Activated T-helper 9 cell treated with anti-CD3 and anti-CD28 coated beads, Interleukin-2, amount 50 U/mL, for 16 hours (primary cell): ENCODE data around the gene PPP3R1.

Source experiments
- DNase-seq: peaks from one replicate; pipeline ENCODE4 v3.0.0-alpha.2; 2020; ENCODE audit warnings: low read depth

The PPP3R1 gene

DNA sequence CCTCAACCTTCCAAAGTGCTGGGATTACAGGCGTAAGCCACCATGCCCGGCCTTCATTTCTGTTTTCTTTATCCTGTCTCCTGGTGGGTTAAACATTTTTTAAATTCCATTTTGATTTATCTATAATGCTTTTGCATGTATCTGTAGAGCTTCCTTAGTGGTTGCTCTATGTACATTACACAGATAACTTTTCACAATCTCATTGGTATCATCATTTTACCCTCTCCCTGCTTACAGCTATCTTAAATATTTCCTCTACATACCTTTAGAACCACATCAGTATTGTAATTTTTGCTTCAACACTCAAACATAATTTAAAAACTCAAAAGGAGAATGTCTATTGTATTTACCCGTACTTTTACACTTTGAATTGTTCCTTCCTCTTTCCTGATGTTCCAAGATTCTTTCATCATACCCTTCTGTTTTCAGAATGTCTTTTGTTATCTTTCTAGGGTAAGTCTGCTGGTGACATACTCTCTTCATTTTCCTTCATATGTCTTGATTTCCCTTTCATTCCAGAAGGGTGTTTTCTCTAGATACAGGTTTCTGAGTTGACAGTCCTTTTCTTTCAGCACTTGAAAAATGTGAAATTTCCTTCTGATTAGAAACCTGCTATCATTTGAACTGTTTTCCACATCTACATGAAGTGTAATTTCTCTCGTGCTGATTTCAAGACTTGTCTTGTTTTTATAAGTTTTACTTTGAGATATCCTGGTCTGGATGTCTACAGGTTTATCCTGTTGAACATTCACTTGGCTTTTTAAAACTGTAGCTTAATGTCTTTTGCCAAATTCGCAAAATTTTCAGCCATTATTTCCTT is 21.9 kb downstream of the PPP3R1 start:
- DNase-seq: no peak

- DNase-seq: no peak
These were observed 25.5 kb downstream of the PPP3R1 start for GRCh38 chr2:68226794-68227193.

DNA sequence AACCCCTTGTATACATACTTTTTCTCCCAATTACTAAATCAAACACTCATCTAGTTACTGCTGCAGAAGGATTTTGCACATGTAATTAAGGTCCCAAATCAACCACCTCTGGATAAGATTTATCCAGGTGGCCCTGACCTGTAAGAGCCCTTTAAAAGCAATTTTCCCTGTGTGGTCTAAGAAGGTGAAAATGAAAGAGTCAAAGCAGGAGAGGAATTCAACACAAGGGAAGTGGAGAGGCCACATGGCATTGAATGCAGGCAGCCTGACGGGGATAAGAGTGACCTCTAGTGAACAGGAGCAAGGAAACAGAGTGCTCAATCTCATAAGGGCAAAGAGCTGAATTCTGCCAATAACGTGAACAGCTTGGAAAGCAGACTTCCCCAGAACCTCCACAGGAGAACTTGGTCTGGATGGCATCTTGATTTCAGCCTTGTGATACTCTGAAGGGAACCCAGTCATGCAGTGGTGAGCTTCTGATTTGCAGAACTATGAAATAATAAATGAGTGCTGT is 27.2 kb downstream of the PPP3R1 start:
- DNase-seq: no peak

GRCh38 chr2:68223419-68223818 is 28.9 kb downstream of the PPP3R1 start:
- no peak for DNase-seq

GRCh38 chr2:68222287-68222686 is 30.0 kb downstream of the PPP3R1 start:
- no peak for DNase-seq

DNA sequence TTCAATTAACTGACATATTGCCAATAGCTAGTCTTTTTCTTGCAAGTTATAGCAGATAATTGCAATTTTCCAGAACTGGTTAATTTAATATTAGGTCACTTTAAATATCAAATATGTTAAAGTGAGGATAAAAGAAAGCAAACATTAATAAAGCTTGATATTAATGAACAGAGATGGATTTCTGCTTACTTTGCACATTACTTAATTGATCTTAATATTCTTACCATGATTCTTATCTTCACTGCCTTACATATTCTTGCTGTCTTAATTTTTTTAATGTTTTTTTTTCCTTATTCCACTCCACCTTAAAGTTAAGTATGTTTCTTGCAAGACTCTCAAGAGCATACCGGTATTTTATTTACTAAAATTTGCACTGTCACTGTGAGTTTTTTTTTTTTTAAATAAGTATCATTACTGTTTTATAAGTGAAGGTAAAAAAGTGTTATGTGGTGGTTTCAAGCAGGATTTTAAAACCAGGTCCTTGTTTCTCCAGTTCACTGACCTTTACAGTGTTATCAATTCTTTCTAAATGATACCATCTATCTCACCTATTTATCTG is 33.9 kb downstream of the PPP3R1 start:
- DNase-seq: no peak

- no peak for DNase-seq
These were observed 34.6 kb downstream of the PPP3R1 start for GRCh38 chr2:68217729-68218128.

- DNase-seq: no peak
These were observed 35.6 kb downstream of the PPP3R1 start for GRCh38 chr2:68216454-68217310.

DNA sequence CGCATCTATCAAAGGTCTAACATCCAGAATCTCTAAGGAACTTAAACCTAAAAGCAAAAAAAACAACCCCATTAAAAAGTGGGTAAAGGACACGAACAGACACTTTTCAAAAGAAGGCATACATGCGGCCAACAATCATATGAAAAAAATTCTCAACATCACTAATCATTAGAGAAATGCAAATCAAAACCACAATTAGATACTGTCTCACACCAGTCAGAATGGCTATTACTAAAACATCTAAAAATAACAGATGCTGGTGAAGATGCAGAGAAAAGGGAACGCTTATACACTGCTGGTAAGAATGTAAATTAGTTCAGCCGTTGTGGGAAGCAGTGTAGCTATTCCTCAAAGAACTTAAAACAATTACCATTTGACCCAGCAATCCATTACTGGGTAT is 38.0 kb downstream of the PPP3R1 start:
- DNase-seq: no peak

GRCh38 chr2:68206793-68207192 is 45.5 kb downstream of the PPP3R1 start:
- DNase-seq: no peak

DNA sequence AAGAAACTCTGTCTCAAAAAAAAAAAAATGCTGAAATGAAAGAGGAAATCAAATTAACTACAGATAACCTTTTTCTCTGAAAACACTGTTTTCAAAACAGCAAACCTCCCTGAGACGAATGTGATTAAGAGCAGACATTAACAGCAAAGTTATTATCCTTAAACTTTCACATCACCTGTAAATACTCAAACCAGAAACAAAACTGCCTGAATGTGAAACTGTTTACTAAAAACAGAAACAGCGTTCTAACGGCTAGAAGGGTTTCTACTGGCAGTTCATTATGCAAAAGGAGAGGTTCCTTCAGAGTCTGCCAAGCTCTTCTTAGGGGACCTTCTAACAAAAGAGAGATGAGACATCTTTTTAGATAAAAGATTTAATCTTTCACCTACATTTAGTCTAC is 48.7 kb downstream of the PPP3R1 start:
- DNase-seq: no peak

GRCh38 chr2:68200157-68200787 is 52.1 kb downstream of the PPP3R1 start:
- no peak for DNase-seq

- no peak for DNase-seq
These were observed 56.1 kb downstream of the PPP3R1 start for GRCh38 chr2:68196120-68196716.

DNA sequence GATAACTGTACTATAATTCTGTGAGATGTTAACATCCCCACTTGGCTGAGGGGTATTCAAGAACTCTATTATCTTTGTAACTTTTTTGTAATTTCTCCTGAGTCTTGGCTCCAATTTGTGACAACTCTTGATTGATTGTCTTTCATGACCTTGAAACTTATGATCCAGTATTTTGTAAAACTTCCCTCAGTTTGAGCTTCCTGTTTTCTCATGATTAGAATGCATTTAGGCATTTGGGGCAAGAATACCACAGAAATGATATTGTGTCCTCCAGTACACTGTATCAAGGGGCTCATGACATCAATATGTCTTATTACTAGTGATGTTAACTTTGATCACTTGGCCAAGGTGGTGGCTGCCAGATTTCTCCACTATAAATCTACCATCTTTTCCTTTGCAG is 57.2 kb downstream of the PPP3R1 start:
- DNase-seq: no peak

GRCh38 chr2:68193787-68194372 is 58.5 kb downstream of the PPP3R1 start:
- DNase-seq: no peak

DNA sequence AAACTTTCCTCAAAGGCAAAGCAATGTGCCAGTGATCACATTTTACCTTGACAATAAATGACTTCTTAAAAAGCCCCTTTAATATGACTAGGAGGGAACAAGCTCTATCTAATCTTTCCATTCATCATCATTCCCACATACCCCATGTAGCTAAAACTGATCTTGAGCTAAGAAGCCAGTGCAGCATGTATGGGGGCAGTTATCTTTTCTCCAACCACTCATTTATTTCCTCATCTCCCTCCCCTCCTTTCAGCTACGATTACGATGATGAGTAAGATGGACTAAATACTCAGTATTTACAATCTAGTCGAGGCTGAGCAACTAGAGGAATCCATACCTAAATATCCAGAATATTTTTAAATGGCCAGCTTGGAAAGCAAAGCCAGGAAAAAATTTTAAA is 59.2 kb downstream of the PPP3R1 start:
- DNase-seq: no peak

DNA sequence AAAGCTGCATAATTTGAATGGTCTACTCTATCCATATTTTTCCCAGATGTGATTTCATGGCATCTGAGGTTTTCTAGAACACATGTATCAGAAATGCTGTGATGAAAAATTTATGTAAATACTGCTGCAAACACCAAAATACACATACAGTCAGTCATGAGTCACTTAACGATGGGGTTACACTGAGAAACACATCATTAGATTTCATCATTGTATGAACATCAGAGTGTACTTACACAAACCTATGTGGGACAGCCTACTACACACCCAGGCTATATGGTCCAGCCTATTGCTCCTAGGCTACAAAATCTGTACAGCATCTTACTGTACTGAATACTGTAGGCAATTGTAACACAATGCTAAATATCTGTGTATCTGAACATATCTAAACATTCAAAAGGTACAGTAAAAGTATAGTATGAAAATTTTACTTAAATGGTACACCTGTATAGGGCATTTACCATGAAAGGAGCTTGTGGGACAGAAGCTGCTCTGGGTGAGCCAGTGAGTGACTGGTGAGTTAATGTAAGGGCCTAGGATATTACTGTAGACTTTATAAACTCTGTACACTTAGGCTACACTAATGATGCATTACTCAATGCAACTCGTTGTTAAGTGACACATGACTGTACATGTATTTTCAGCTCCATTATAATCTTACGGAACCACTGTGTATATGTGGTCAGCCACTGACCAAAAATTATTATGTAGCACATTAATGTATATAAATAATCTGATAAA is 61.2 kb downstream of the PPP3R1 start:
- no peak for DNase-seq

- DNase-seq: no peak
These were observed 62.1 kb downstream of the PPP3R1 start for GRCh38 chr2:68189991-68190784.

DNA sequence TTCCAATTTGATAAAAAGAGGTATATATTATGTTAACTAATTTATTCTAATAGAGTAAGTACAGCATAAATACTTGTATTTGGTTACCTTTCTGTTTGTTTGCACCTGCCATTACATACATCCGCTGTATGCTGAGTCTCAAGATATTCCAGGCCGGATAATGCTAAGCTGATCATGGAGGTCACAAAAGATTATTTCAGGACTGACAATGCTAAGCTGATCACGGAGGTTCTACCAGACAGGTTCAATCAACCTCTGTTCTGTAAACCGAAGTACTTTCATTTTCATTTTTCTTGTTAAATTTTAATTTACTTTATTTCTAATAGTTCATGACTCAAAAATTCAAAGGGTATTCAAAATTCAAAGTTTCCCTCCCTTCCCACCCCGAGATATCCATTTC is 63.5 kb downstream of the PPP3R1 start:
- no peak for DNase-seq

- DNase-seq: no peak
These were observed 65.0 kb downstream of the PPP3R1 start for GRCh38 chr2:68187329-68187728.
